GM23248 (cell line): ENCODE data around the gene ATP2B2.

Experiments
- EZH2 ChIP-seq: fragments of 200-600 bp; sonication (generic); IDR thresholded peaks from 2 replicates; pipeline ENCODE4 v1.6.1; 2018; ENCODE audit warnings: antibody characterized with exemption, mild to moderate bottlenecking; ENCODE audit not compliant: insufficient read depth, poor library complexity, severe bottlenecking
- EZH2phosphoT487 ChIP-seq: fragments of 200-600 bp; sonication (generic); IDR thresholded peaks from 2 replicates; pipeline ENCODE4 v1.6.1; 2018; ENCODE audit warnings: antibody characterized with exemption, moderate library complexity, mild to moderate bottlenecking, low read depth; ENCODE audit not compliant: insufficient read depth

GRCh38 chr3:10423171-10423882, 82.1 kb downstream of the ATP2B2 start:
- TF ChIP-seq EZH2 (no peak), EZH2phosphoT487 (no peak)
